Liver (tissue), 9 donors: ENCODE data around the gene ACOT11. TPM values are rescaled to one million over a fixed set of nuclear protein-coding genes. Genes with fewer than 3 reads are reported as not detected.

Experiments
- DNase-seq: peaks from one replicate; pipeline ENCODE4 v3.0.0-alpha.2; 2017; ENCODE audit warnings: low spot score
- H3K27ac ChIP-seq, 2 donors: one replicate each; pipeline ENCODE4 v1.7.0; 2013; ENCODE audit warnings: inconsistent platforms in 2 of 2, low read length in 2 of 2, control low read depth in 1 of 2, low read depth in 1 of 2, mild to moderate bottlenecking in 1 of 2
- H3K27me3 ChIP-seq, 4 donors: one replicate each; pipeline versions ENCODE4 v1.6.1 to v1.7.0; 2013; ENCODE audit warnings: low read length in 3 of 4, inconsistent platforms in 1 of 4, mild to moderate bottlenecking in 1 of 4, moderate library complexity in 1 of 4; ENCODE audit not compliant: control insufficient read depth in 4 of 4, insufficient read depth in 4 of 4
- H3K36me3 ChIP-seq, 4 donors: one replicate each; pipeline versions ENCODE4 v1.6.1 to v1.7.0; 2013; ENCODE audit warnings: low read length in 3 of 4, mild to moderate bottlenecking in 3 of 4, low read depth in 1 of 4, moderate library complexity in 1 of 4; ENCODE audit not compliant: control insufficient read depth in 4 of 4, insufficient read depth in 3 of 4
- H3K4me1 ChIP-seq, 4 donors: one replicate each; pipeline versions ENCODE4 v1.6.1 to v1.7.0; 2013; ENCODE audit warnings: low read length in 3 of 4, mild to moderate bottlenecking in 3 of 4, moderate library complexity in 1 of 4; ENCODE audit not compliant: control insufficient read depth in 4 of 4, insufficient read depth in 4 of 4
- H3K4me3 ChIP-seq, 3 donors: one replicate each; pipeline versions ENCODE4 v1.6.1 to v1.7.0; 2013; ENCODE audit warnings: low read length in 3 of 3, control low read depth in 1 of 3, low read depth in 1 of 3, mild to moderate bottlenecking in 1 of 3
- H3K9ac ChIP-seq, 2 donors: one replicate each; pipeline ENCODE4 v1.7.0; 2013; ENCODE audit warnings: low read length in 2 of 2, mild to moderate bottlenecking in 2 of 2, moderate library complexity in 2 of 2, control low read depth in 1 of 2, low read depth in 1 of 2
- H3K9me3 ChIP-seq, 4 donors: one replicate each; pipeline versions ENCODE4 v1.6.1 to v1.7.0; 2013; ENCODE audit warnings: low read length in 3 of 4; ENCODE audit not compliant: control insufficient read depth in 4 of 4
- ATF3 ChIP-seq: IDR thresholded peaks from 2 replicates; pipeline ENCODE4 v1.6.1; 2016; ENCODE audit warnings: antibody characterized with exemption
- CTCF ChIP-seq: fragments of 150-350 bp; IDR thresholded peaks from 2 replicates; pipeline ENCODE4 v1.5.1; 2017; ENCODE audit warnings: improper control_type of control experiment, low read depth, low read length; ENCODE audit not compliant: missing input control
- EGR1 ChIP-seq, 2 donors: IDR thresholded peaks; 2 replicates each; pipeline ENCODE4 v1.6.1; 2016 to 2018; ENCODE audit warnings: antibody characterized with exemption in 2 of 2, low read depth in 2 of 2
- FOXA1 ChIP-seq: IDR thresholded peaks from 2 replicates; pipeline ENCODE4 v1.6.1; 2016; ENCODE audit warnings: antibody characterized with exemption
- FOXA2 ChIP-seq: IDR thresholded peaks from 2 replicates; pipeline ENCODE4 v1.6.1; 2016; ENCODE audit warnings: antibody characterized with exemption
- GABPA ChIP-seq, 2 donors: IDR thresholded peaks in 1 of 2; conservative IDR thresholded peaks in 1 of 2; 2 replicates each; pipeline ENCODE4 v1.6.1; 2016; ENCODE audit warnings: antibody characterized with exemption in 2 of 2, mild to moderate bottlenecking in 1 of 2, moderate library complexity in 1 of 2
- HNF4A ChIP-seq, 2 donors: conservative IDR thresholded peaks; 2 replicates each; pipeline ENCODE4 v1.6.1; 2016; ENCODE audit warnings: antibody characterized with exemption in 2 of 2, mild to moderate bottlenecking in 2 of 2
- HNF4G ChIP-seq: IDR thresholded peaks from 2 replicates; pipeline ENCODE4 v1.6.1; 2016; ENCODE audit warnings: antibody characterized with exemption
- JUND ChIP-seq, 2 donors: IDR thresholded peaks; 2 replicates each; pipeline ENCODE4 v1.6.1; 2016; ENCODE audit warnings: antibody characterized with exemption in 2 of 2
- MAX ChIP-seq: IDR thresholded peaks from 2 replicates; pipeline ENCODE4 v1.6.1; 2016; ENCODE audit warnings: antibody characterized with exemption
- NR2F2 ChIP-seq: IDR thresholded peaks from 2 replicates; pipeline ENCODE4 v1.6.1; 2016; ENCODE audit warnings: antibody characterized with exemption
- REST ChIP-seq: IDR thresholded peaks from 2 replicates; pipeline ENCODE4 v1.6.1; 2016; ENCODE audit warnings: antibody characterized with exemption, mild to moderate bottlenecking
- RXRA ChIP-seq, 2 donors: IDR thresholded peaks; 2 replicates each; pipeline ENCODE4 v1.6.1; 2017 to 2018; ENCODE audit warnings: antibody characterized with exemption in 2 of 2, mild to moderate bottlenecking in 1 of 2
- SP1 ChIP-seq: IDR thresholded peaks from 2 replicates; pipeline ENCODE4 v1.6.1; 2018; ENCODE audit warnings: antibody characterized with exemption, mild to moderate bottlenecking
- TAF1 ChIP-seq: conservative IDR thresholded peaks from 2 replicates; pipeline ENCODE4 v1.6.1; 2016; ENCODE audit warnings: antibody characterized with exemption, mild to moderate bottlenecking
- YY1 ChIP-seq: IDR thresholded peaks from 2 replicates; pipeline ENCODE4 v1.6.1; 2016; ENCODE audit warnings: antibody characterized with exemption, mild to moderate bottlenecking
- ZBTB33 ChIP-seq: IDR thresholded peaks from 2 replicates; pipeline ENCODE4 v1.6.1; 2016; ENCODE audit warnings: antibody characterized with exemption
- WGBS: extraction: QIAGEN DNeasy Blood & Tissue Kit; methylation state at CpG from one replicate; pipeline ENCODE4 v1.1.7; 2013; 5-methylcytosine and 5-hydroxymethylcytosine counted together
- polyA plus RNA-seq, 2 donors: library from polyadenylated mRNA; stranded (reverse) in 1 of 2; unstranded in 1 of 2; fragments of 200-250 nt in 1 of 2; fragments of >200 nt in 1 of 2; fragmentation: Nextera tagmentation in 1 of 2; extraction: Ambion mirVana in 1 of 2; gene quantifications; one replicate each; pipeline versions ENCODE4 v1.2.1 to v1.2.3, GENCODE V29; 2013 to 2015
- total RNA-seq, 2 donors: library from RNA; depleted of rRNA; stranded (reverse); fragments of >200 nt; gene quantifications; one replicate each; pipeline ENCODE4 v1.2.3, GENCODE V29; 2014
- donor health status: healthy.
- donor health status: healthy.
- donor health status: healthy.
- donor health status: healthy.
- donor health status: healthy.

Gene ACOT11
- total and polyA plus RNA-seq, 4 donors: 0.13 to 1.1 (median 0.50) TPM

- H3K9ac ChIP-seq: no peak overlapping the region
- DNase-seq: no peak
- H3K4me3 ChIP-seq: no peak overlapping the region
- no peaks in the 10 kb centered on the region for H3K4me1 ChIP-seq
- no peak overlapping the region for H3K27ac ChIP-seq
- no peaks in the 10 kb centered on the region for H3K27me3 ChIP-seq
- no peaks in the 10 kb centered on the region for H3K9me3 ChIP-seq
- H3K36me3 ChIP-seq: no peaks in the 10 kb centered on the region
- 92% methylated on average over 3 of the region's 3 CpGs for WGBS
- TF ChIP-seq HNF4A (conservative IDR thresholded peaks at IDR 0.05): no peak
- no peak for TF ChIP-seq HNF4G
- no peak for TF ChIP-seq SP1
- TF ChIP-seq TAF1: no peak
- no peak for TF ChIP-seq ATF3
- TF ChIP-seq FOXA2: no peak
- no peak for TF ChIP-seq MAX
- TF ChIP-seq JUND (IDR thresholded peaks at IDR 0.05): no peak
- TF ChIP-seq REST: no peak
- TF ChIP-seq YY1: no peak
- TF ChIP-seq GABPA (IDR thresholded peaks at IDR 0.05 in 1 of 2, conservative IDR thresholded peaks at IDR 0.05 in 1 of 2): no peak
- TF ChIP-seq RXRA (IDR thresholded peaks at IDR 0.05): no peak
- no peak for TF ChIP-seq NR2F2
- no peak for TF ChIP-seq CTCF
- TF ChIP-seq EGR1 (IDR thresholded peaks at IDR 0.05; ENCODE audit: low read depth in 2 of 2): no peak
- no peak for TF ChIP-seq ZBTB33
- TF ChIP-seq FOXA1: no peak
Measured at GRCh38 chr1:54597455-54598030, 49.5 kb downstream of the ACOT11 start.
